T-helper 17 cell (primary cell): ENCODE measurements around the gene LRRC27. TPM values are rescaled to one million over a fixed set of nuclear protein-coding genes. Genes with fewer than 3 reads are reported as not detected.
"Not testable (repeated sequence)": the region's sequence is repeated elsewhere in the genome, so short reads cannot be mapped to it uniquely, and the experiment has no call there.

Experiments
- ATAC-seq: fragments of 150-1000 bp; cut with Tn5 transposase; 2 replicates; pipeline ENCODE4 v1.10.0; 2021; ENCODE audit warnings: mild to moderate bottlenecking, moderate library complexity
- DNase-seq, 3 donors: peaks; one replicate each; pipeline versions ENCODE4 v3.0.0 to v3.0.0-alpha.2; 2020 to 2021
- H3K9me3 ChIP-seq: one replicate; pipeline ENCODE4 v1.7.0; 2013; ENCODE audit warnings: low read length, mild to moderate bottlenecking; ENCODE audit not compliant: control insufficient read depth, poor library complexity, severe bottlenecking
- H3K27ac Mint-ChIP-seq: one replicate; pipeline ENCODE4 v1.8.0; 2022; ENCODE audit warnings: mild to moderate bottlenecking, moderate library complexity, mixed read lengths
- H3K27me3 Mint-ChIP-seq: one replicate; pipeline ENCODE4 v1.8.0; 2022; ENCODE audit warnings: mixed read lengths
- H3K36me3 Mint-ChIP-seq: one replicate; pipeline ENCODE4 v1.8.0; 2022; ENCODE audit warnings: low read depth, mixed read lengths
- H3K4me1 Mint-ChIP-seq: one replicate; pipeline ENCODE4 v1.8.0; 2022; ENCODE audit warnings: mild to moderate bottlenecking, mixed read lengths
- H3K4me3 Mint-ChIP-seq: one replicate; pipeline ENCODE4 v1.8.0; 2022; ENCODE audit warnings: mild to moderate bottlenecking, moderate library complexity, mixed read lengths
- total RNA-seq, 4 donors: library from RNA in 2 of 4; stranded (reverse) in 2 of 4; gene quantifications; one replicate each; pipeline ENCODE4 v1.2.3 and lab custom pipeline; 2022 to 2026

The LRRC27 gene
- total RNA-seq, 2 donors from 2014 or later: 3.5 to 7.6 TPM

DNA sequence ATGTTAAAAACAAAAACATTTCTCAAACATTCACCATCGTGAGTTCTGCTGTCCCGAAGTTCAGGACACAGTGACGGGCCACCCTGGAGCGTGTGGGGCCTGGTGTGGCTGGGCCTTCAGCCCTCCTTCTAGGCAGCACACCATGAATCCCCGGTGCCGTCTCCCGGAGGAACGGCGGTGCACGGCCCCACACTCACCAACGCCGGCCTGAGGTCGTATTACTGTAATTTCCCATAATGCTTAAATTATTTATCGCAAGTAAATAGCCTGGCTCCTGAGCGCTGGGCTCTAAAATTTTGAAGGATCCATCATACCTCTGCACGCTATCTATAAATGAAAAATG, 25.7 kb upstream of the LRRC27 start:
- Mint-ChIP-seq H3K27ac (no peak overlapping the region), H3K4me3 (peak overlapping the region; percentile 49), H3K36me3 (no peaks in the 10 kb centered on the region), H3K27me3 (no peaks in the 10 kb centered on the region), H3K4me1 (peaks cover 7% of the 10 kb centered on the region)
- DNase-seq (no peak), ATAC-seq (no peak)
- H3K9me3 ChIP-seq: no peaks in the 10 kb centered on the region

- peaks cover 7% of the 10 kb centered on the region for H3K4me1 Mint-ChIP-seq
- peak overlapping the region; percentile 94 for H3K4me3 Mint-ChIP-seq
- no peaks in the 10 kb centered on the region for H3K27me3 Mint-ChIP-seq
- no peaks in the 10 kb centered on the region for H3K9me3 ChIP-seq
- H3K36me3 Mint-ChIP-seq: no peaks in the 10 kb centered on the region
- peak overlapping the region; percentile 41 for H3K27ac Mint-ChIP-seq
- ATAC-seq (peak; percentile 14), DNase-seq (peak; percentile 17 to 33 (median 32))
These were observed 24.9 kb upstream of the LRRC27 start for GRCh38 chr10:132306864-132307751.

DNA sequence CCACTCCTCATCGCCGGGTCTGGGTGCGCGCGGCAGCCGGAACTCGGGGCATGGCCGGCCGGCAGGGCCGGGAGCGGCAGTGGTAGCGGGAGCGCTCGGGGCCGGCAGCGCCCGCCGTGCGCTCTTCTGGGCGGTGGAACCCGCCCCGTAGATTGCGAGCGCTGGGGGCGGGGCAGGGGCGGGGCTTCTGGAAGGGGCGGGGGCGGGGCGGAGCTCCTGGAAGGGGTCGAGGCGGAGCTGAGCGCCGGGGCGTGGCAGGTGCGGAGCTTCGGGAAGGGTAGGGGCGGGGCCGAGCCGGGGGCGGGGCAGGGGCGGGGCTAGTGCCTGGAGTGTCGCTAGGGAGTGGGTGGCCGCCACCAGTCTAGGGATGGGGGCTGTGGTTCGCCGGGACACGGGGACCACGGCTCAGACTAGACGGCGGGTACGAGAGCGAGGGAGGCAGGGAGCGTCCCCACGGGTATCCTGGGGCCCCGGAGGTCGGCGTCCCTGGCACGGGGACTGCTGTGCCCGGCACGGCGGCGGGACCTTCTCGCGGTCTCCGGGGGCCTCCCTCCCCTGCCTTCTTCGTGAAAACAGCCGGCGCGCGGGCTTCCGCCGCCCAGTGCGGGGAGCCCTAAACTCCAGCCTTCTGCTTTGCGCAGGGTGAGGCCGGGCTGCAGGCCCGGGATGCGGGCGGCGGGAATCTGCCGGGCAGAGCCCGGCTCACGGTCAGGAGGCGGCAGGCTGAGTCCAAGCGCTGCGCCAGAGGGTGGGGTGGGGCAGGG, 24.0 kb upstream of the LRRC27 start, which contains the start of gene STK32C:
Gene STK32C (minus strand): TSS at position 128 of the 764 bp plus-strand sequence. CDS start 117 bp downstream, at position 11.
- Mint-ChIP-seq H3K4me1 (peaks cover 7% of the 10 kb centered on the region), H3K27me3 (no peaks in the 10 kb centered on the region), H3K27ac (peak within 1 kb of the TSS; percentile 41), H3K4me3 (peak within 1 kb of the TSS; percentile 94), H3K36me3 (no peaks in the 10 kb centered on the region)
- ATAC-seq (peak; percentile 90), DNase-seq (peak; percentile 76 to 92 (median 89))
- H3K9me3 ChIP-seq: no peaks in the 10 kb centered on the region

GRCh38 chr10:132308587-132309470, 23.2 kb upstream of the LRRC27 start:
- Mint-ChIP-seq H3K27me3 (no peaks in the 10 kb centered on the region), H3K4me1 (peaks cover 7% of the 10 kb centered on the region), H3K27ac (no peak overlapping the region), H3K36me3 (no peaks in the 10 kb centered on the region), H3K4me3 (peak overlapping the region; percentile 73)
- ATAC-seq: no peak
- DNase-seq: no peak
- H3K9me3 ChIP-seq: no peaks in the 10 kb centered on the region

- no peak for ATAC-seq
- Mint-ChIP-seq H3K4me3 (peak overlapping the region; percentile 12), H3K36me3 (no peaks in the 10 kb centered on the region), H3K27me3 (no peaks in the 10 kb centered on the region), H3K27ac (no peak overlapping the region), H3K4me1 (peaks cover 6% of the 10 kb centered on the region)
- H3K9me3 ChIP-seq: no peaks in the 10 kb centered on the region
- DNase-seq: no peak
These were observed 22.5 kb upstream of the LRRC27 start for GRCh38 chr10:132309471-132309865.

- no peak overlapping the region for H3K27ac Mint-ChIP-seq
- no peaks in the 10 kb centered on the region for H3K36me3 Mint-ChIP-seq
- ATAC-seq (no peak), DNase-seq (no peak)
- H3K9me3 ChIP-seq: no peaks in the 10 kb centered on the region
- peaks cover 6% of the 10 kb centered on the region for H3K4me1 Mint-ChIP-seq
- no peak overlapping the region for H3K4me3 Mint-ChIP-seq
- H3K27me3 Mint-ChIP-seq: no peaks in the 10 kb centered on the region
These were observed 22.0 kb upstream of the LRRC27 start for GRCh38 chr10:132309879-132310591.

- no peaks in the 10 kb centered on the region for H3K9me3 ChIP-seq
- Mint-ChIP-seq H3K27ac (no peak overlapping the region), H3K4me1 (peaks cover 6% of the 10 kb centered on the region), H3K36me3 (no peaks in the 10 kb centered on the region), H3K4me3 (no peak overlapping the region), H3K27me3 (no peaks in the 10 kb centered on the region)
- no peak for DNase-seq
- ATAC-seq: no peak
These were observed 21.2 kb upstream of the LRRC27 start for GRCh38 chr10:132310701-132311337.

DNA sequence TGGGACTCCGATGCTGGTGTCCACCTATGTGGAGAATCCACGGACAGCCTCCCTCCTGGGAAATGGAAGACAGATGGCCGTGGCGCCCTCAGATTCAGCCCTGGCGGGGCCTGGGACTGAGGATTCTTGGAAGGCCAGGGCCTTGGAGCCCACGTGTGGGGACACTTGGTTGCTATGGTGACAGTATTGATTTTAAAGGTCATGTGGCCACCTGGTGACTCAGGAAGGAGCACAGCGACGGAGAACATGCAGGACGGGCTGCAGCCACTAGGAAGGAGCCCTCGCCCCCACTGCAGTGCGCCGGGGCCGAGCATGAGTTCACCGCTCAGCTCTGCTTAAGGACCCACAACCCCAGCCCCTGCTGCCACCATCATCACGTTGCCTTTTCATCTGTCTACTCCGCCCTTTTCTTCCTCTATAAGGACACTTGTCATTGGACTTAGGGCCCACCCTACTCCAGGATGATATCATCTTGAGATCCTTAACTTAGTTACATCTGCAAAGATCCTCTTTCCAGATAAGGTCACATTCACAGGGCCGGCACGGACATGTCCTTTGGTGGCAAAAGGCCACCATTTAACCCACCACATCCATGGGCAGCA, 20.6 kb upstream of the LRRC27 start:
- Mint-ChIP-seq H3K4me3 (no peak overlapping the region), H3K27me3 (no peaks in the 10 kb centered on the region), H3K4me1 (peaks cover 4% of the 10 kb centered on the region), H3K36me3 (no peaks in the 10 kb centered on the region), H3K27ac (no peak overlapping the region)
- ATAC-seq (no peak), DNase-seq (no peak)
- H3K9me3 ChIP-seq: no peaks in the 10 kb centered on the region

- ATAC-seq: no peak
- Mint-ChIP-seq H3K4me1 (no peaks in the 10 kb centered on the region), H3K36me3 (peaks cover 2% of the 10 kb centered on the region), H3K4me3 (no peak overlapping the region), H3K27me3 (no peaks in the 10 kb centered on the region), H3K27ac (no peak overlapping the region)
- no peaks in the 10 kb centered on the region for H3K9me3 ChIP-seq
- DNase-seq: no peak
These were observed 18.7 kb upstream of the LRRC27 start for GRCh38 chr10:132313305-132313704.

GRCh38 chr10:132313865-132314264, 18.1 kb upstream of the LRRC27 start:
- Mint-ChIP-seq H3K4me1 (no peaks in the 10 kb centered on the region), H3K36me3 (peaks cover 2% of the 10 kb centered on the region), H3K27me3 (no peaks in the 10 kb centered on the region), H3K4me3 (no peak overlapping the region), H3K27ac (no peak overlapping the region)
- no peak for DNase-seq
- ATAC-seq: no peak
- no peaks in the 10 kb centered on the region for H3K9me3 ChIP-seq

DNA sequence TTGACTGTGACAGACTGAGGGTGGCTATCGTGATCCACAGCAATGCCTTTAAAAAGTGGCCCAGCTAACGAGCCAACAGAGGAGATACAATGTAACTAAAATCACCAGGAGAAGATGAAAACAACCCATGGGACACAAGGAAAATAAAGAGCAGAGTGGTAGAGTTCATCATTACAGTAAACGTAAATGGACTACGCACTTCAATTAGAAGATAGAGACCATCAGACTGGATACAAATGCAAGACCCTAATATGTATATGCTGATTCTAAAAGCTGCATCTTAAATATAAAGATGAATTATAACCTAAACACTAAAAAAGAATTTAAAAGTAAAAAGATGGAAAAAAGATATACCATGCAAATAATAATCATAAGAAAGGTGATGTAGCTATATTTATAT, 17.7 kb upstream of the LRRC27 start:
- Mint-ChIP-seq H3K36me3 (peaks cover 2% of the 10 kb centered on the region), H3K4me1 (no peaks in the 10 kb centered on the region), H3K27ac (no peak overlapping the region), H3K4me3 (no peak overlapping the region), H3K27me3 (no peaks in the 10 kb centered on the region)
- DNase-seq (no peak), ATAC-seq (no peak)
- H3K9me3 ChIP-seq: no peaks in the 10 kb centered on the region

GRCh38 chr10:132314881-132315280, 17.1 kb upstream of the LRRC27 start:
- not testable (repeated sequence) for H3K4me3 Mint-ChIP-seq, ATAC-seq, H3K4me1 Mint-ChIP-seq, H3K27ac Mint-ChIP-seq, DNase-seq, H3K9me3 ChIP-seq, H3K36me3 Mint-ChIP-seq, H3K27me3 Mint-ChIP-seq
